HG03521 (cell line): ENCODE results near the gene RNF212.

Experiments used
- ATAC-seq: cut with Tn5 transposase; IDR thresholded peaks from one replicate; pipeline ENCODE4 v1.9.1; 2021; ENCODE audit warnings: mild to moderate bottlenecking, moderate library complexity; ENCODE audit not compliant: unreplicated experiment

Gene RNF212

DNA sequence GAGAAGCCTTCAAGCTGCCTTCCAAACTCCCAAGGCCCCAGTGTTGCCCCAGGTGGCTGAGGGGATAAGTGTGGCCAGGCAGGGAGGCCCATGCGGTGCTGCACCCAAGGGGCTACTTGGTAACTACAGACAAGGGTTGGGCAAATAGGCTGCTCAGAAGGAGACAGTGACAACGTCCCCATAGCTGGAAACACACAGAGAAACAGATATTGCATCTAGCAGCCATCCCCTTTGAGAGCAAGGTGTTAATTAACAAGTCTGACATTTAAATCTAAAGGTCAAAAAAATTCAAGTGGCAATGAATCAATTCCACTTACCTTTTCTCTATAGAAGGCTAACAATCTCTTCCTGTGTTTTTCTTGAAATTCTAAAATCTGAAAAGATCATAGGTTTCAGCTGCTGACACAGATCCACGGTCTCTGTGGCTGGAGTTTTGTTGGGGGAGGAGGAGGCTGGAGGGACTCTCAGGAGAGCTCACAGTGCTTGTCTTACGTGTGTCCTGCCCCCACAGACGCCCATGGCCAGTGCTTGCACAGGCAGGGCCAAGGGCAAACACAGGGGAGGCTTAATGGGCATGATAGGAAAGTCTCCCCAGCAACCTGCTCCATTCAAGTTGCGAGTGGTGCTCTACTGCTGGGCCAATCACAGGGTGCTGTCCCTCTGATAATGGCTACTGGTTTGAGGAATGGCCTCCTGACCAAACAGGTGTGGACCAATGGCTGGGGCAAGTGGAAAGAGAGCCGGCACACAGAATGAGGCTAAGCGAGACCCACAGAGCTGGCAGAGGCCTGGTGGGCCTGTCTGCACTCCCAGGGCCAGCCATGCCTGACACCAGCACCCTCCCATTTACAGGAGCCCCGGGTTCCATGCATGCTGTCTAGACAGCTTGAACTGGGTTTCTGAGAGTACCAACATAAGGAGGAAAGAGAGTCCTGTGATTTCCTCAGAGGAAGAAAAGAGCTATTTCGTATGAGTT lies 22.6 kb downstream of the RNF212 start:
- no peak for ATAC-seq

DNA sequence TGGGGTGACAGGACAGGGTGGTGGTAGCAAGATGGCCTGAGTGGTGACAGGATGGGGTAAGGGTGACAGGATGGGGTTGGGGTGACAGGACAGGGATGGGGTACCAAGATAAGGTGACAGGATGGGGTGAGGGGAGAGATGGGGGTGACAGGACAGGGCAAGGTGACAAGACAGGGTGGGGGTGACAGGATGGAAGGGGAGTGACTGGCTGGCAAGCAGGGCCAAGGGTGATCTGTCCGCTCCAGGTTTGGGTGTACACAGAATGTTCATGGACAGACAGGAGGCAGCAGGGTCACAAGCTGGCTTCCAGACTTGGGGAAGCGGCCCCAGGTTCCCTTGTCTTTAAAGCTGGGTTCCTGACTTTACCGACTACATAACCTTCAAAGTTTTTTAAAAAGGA lies 23.3 kb downstream of the RNF212 start:
- ATAC-seq = no peak

DNA sequence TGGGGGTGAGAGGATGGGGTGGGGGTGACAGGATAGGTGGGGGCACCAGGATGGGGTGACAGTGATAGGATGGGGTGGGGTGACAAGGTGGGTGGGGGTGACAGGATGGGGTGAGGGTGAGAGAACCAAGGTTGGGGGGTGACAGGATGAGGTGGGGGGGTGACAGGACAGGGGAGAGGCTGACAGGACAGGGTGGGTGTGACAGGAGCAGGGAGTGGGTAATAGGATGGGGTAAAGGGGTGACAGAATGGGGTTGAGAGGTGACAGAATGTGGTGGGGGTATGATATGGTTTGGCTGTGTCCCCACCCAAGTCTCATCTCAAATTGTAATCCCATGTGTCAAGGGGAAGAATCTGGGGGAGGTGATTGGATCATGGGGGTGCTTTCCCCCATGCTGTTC lies 26.0 kb downstream of the RNF212 start:
- ATAC-seq = no peak

DNA sequence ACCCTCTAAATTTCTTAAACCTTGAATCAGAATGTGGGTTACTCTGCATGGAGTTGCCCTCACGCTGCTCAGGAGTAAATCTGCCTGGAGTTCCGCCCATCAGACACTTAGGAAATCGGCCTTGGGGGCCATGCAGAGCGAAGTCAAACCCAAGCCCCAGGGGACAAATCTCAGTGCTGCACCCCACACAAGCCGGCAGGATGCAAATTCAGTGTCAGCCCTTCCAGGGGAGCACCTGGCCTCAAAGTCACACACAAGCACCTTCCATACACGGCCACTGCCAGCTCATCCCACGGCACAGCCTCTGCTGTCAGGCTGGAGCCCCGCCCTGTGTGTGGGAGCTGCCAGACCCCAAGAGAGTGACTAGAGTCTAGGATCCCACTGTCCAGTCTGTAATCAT lies 27.4 kb downstream of the RNF212 start:
- ATAC-seq = no peak

DNA sequence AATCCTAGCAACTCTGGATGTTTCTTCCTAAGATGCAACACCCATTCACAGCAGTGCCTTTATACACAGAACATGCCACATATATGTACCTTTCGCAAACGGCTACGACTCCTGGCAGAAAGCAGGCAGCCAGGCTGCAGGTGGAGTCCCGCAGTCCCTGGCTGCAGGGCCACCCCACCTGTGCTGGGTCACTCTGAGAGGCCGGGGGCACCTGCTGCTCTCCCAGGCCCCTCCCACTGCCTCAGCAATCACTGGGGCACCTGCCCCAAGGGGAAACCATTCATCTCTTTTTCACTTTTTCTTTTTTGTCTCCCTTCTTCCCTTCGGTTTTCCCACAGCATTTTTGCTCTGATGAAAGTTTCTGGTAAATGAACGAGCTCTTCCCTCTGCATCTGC lies 28.0 kb downstream of the RNF212 start:
- ATAC-seq = no peak

DNA sequence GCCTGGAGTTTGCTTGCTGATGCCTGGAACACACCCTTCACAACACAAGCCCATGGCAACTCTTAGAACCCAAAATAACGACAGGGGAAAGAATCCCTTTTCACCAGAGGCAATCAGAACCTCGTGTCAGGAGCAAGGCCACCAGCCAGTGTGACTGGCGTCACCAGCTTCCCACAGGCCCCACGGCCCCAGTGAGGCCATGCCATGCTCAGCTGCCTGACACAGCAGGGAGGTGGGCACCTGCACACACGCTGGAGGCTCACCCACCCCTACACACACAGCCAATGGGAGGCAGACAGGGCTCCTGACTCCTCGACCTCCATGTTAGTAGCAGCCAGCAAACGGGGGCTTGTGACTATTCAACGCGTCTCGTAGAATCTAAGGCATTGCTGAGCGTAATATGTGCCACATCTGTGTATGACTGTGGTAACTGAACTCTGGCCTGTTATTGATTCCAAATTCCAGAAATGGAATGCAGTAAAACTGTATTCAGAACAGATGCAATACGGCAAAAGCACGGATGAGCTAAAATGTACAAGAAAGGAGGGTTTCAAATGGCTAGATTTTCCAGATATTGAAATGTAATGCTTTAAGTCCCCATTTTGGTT lies 28.5 kb downstream of the RNF212 start:
- no peak for ATAC-seq

DNA sequence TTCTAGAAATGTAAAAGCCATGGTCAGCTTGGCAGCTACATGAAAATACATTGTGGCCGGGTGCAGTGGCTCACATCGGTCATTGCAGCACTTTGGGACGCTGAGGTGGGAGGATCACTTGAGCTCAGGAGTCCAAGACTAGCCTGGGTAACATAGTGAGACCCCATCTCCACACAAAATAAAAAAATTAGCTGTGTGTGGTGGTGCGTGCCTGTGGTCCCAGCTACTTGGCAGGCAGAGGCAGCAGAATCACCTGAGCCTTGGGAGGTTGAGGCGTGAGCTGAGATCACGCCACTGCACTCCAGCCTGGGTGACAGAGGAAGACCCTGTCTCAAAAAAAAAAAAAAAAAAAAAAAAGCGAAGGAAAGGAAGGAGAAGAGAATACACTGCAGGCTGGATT lies 29.0 kb downstream of the RNF212 start:
- ATAC-seq = no peak

DNA sequence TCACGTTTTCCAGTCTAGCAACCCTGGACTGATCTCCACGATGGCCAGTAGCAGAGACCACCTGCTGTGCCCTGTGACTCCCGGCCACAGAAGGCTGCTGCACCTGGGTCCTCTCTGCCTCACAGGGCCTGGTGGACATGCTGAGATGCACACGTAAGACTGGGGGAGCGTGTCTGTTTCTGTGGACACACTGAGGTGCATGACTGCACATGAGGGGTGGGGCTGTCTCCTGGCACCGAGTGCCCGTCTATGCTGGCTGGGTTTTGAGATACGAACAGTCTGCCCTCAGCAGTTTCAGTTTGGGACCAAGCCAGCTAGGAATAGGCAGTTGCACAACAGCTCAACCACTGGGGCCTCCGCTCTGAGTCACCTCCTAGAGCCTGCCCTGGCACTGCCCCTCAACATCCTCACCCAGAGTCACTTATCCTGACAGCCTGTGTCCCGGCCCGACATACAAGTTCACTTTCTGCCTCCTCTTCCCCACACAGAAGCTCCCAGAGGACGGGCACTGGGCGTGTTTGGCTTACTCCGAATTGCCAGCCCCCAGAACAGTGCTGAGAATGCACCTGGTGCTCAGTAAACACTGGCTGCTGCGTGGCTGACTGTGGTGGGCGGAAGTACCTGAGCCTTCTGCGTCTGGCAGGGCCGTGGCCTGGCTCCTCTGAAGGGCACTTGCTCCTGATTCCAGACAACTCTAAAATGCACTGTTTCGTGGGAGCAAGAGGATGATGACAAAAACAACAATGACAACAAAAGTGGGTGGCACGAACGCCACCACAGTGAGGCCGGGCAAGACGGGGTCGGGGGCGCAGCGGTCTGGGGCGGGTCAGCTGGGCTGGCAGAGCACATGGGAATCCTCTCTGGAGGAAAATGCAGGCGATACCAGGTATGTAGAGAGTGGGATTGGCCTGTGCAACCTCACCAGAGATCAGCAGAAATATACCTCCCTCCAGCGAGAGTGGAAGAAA lies 30.9 kb downstream of the RNF212 start:
- ATAC-seq = no peak

DNA sequence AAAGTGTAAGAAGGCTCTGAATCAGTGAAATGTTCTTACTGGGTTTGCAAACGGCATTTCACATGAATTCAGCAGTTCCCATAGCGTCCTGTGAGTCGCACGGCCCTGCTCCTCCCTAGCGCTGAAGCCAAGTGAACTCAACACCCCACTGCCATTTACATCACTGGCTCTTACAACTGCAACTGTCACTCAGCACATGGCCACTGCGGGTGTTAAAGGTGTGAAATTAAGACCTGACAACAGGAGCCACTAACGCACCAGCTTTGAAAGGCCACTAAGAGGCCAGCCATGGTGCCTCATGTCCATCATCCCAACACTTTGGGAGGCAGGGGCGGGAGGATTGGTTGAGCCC lies 31.7 kb downstream of the RNF212 start:
- no peak for ATAC-seq

DNA sequence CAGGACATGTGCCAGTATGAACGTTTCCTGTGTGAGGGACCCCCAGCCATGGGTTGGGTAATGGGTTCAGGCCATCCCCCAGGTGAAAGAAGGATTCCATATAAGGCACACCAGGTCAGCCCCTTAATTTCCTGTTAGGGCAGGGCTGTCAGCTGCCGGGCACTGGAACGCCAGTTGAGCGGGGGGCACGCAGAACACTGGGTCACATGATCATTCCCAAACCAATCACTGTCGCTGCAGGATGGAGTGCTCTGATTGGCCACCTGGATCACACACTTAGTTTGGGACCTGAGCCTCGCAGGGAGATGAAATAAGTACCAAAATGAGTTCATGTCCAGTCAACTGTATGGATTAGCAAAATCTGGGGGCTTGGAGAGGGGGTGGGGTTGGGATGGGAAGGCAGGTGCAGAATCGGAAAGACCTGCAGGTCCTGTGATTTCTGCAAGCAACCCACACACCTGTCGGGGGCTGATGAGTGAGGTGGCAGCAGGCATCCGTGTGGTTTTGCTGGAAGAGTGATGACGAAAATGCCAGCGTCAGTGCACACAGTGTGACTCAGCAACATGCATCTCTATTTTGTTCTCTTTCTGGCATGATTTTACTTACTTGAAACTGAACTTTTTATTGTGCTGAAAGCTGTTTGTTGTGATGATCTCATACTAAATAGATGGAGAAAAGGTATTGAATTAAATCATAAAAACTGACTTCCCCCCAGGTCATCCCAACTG lies 32.2 kb downstream of the RNF212 start:
- ATAC-seq = no peak

DNA sequence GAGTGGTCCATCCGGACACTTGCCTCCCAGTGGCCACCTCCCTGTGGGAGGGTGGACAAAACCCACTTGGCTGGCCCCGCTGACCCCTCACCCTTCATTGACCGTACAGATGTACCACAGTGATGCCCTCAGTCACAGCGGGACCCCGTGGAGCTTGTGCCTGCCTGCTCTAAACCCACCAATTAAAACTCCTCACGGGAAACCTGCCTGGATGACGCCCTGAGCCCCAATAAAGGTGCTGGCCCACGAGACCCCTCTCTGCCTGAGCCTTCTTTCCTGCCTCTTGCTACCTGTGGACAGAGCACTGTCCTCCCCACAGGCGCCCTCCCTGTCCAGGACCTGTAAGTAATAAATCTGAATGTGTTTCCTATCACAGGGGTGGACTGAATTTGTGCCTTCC lies 32.9 kb downstream of the RNF212 start:
- ATAC-seq = no peak

DNA sequence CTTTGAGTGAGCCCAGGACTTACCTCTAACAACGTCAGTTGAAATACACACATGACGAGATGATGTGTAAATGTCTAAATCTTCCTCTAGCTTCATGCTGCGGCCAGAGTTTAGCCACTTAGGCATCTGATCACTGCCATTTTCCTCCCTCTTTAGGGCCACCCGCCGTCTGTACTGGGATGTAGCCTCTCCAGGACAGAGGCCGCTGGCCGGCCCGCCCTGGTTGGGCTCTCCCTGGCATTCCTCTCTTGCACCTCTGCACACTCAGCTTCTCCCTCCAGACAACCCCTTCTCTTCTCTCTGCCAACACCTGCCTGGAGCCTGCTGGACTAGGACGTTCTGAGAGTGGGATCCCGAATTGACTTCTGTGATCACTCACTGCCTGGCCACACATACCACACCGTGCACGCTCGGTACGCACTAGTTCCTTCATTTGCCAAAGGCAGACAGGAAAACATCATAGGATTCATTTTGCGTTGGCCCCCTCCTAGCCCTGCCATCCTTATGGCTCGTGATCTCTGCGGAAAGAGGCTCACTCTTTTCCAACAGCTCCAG lies 33.6 kb downstream of the RNF212 start:
- ATAC-seq = no peak

DNA sequence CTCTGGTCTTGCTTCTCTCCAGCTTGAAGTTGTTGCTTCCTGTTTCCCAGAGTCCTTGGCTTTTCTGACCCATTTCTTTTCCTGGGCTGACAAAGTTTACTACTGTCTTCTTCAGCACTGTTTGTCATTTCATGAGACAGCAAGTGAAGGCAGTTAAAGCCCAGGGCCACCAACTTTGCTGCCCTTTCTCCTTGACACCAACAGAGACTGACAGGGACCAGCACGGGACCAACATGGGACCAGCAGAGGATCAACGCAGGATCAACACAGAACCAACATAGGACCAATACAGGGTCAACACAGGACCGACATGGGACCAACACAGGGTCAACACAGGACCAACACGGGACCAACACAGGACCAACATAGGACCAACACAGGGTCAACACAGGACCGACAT lies 34.9 kb downstream of the RNF212 start:
- no peak for ATAC-seq

DNA sequence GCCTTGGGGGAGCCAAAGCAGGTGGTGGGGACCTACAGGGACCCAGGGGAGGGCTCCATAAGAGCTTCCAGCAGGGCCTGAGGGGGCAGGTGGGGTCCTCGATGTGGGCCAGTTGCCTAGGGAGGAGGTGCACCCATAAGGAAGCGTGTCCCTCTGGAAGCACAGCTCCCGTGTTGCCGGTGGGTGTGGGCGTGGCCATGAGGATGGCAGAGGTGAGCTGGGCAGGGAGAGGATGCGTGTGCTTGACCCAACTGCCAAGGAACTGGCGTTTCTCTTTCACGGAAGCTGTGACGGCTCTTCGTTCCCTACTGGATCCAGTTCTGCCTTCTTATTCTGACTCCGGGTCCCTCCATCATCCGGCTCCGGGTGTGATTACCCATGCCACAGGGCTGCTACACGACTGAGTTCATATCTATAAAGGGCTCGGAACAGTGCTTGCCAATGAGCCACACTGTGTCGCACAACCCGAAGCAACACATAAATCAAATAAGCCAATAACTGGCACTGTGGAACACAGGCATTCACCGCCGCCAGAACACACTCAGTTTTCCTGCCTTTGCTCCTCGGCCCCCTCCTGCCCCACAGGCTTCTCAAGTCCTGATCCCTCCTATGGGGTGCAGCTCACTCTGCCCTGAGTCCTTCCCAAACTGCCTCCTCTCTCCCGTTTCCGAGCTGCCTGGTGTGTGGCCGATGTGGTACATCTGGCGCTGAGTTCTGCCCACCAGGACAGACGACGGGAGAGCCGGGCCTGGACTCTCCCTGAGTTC lies 35.5 kb downstream of the RNF212 start:
- no peak for ATAC-seq

DNA sequence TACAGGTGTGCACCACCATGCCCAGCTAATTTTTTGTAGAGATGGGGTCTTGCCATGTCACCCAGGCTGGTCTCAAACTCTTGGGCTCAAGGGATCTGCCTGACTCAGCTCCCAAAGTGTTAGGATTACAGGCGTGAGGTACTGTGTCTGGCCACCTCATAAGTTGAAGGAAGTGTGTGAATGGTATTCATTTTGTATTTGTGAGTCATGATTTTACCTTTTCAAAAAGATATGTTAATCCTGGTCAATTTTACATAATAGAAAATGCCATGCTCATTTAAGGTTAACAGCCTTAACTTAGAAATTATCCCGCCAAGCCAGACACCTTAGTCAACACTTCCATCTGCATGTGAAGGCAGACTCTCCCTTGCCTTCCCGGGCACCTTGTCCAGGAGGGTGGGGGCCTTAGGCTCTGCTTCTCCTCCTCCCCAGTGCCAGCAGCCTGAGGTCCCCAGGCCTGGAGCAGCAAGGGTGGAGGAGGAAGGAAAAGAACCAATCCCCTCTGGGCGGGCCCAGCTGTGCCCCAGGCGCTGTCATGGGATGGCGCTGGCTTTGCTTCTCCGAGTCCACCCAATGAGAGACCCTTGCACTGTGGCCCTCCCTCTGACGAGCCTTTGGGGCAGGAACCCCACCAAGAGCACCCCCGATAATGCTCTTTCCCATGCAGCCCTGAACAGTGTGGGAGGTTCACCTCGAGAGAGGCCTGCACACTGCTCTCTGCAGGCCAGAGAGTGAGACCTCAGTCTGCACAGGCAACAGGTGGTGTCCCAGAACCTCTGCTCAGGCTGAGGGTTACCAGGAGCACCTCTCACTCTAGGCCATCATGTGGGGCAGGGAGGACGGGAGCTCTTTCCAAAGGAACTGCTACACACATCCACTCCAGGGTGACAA lies 37.3 kb downstream of the RNF212 start:
- ATAC-seq = no peak

DNA sequence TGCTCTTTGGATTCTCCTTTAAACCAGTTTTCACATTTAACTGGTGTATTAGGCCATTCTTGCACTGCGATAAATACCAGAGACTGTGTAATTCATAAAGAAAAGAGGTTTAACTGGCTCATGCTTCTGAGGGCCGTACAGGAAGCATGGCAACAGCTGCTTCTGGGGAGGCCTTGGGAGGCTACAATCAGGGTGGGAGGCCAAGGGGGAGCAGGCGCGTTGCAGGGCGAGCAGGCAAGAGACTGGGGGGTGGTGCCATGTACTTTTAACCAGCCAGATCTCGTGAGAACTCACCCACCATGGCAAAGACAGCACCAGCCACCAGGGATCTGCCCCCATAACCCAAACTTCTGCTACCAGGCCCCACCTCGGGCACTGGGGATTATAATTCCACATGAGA lies 38.1 kb downstream of the RNF212 start:
- ATAC-seq = no peak

DNA sequence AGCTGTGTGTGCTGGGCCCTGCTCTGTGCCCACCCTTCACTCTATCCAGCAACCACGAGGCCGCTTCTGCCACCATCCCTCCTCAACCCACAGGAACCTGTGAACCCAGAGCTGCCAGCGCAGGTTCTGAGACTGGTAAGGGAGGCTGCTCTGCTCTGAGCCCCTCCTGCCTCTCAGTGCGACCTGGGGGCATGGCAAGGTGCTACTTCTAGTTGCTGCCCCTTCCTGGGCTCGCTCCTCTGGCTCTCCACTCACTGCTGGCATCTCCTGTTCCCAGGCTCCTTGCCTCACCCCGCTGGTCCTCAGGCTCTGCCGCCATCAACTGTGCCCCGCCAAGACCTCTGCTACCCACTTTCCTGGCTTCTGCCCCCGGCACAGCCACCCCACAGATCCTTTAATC lies 39.3 kb downstream of the RNF212 start:
- no peak for ATAC-seq

DNA sequence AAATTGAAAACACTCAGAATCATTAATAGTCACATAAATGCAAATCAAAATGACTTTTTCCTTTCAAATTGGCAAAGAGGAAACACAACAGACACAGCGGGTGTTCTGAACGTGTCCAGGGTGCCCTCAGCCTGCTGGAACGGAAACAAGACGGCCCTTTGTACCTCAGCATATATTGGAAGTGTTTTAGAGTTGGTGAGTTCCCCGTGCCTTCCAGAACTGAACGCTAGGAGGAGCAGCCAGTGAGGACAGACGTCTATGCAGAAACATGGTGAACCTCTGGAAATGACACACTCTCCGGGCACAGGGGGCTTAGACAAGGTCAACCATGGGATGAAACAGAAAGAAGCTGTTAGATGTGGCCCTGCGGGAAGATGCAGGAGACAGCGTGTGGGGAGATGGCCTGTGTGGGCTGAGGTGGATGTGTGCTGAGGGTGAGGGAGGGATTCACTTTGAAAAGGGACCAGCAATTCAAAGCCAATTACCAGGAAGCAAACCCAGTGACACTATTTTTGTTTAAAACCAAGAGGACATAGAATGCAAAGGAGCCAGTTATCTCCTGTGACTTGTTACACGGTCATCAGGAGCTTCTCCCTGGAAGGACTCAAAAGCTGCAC lies 40.4 kb downstream of the RNF212 start:
- ATAC-seq = no peak
